Measurements from ENCODE around the gene PXDC1.
"Not testable (repeated sequence)": the region's sequence is repeated elsewhere in the genome, so short reads cannot be mapped to it uniquely, and the experiment has no call there.

Gene PXDC1

GRCh38 chr6:3762359-3762758, 10.8 kb upstream of the PXDC1 start:
- no peak for DNase-seq

GRCh38 chr6:3761989-3762270, 10.4 kb upstream of the PXDC1 start:
- DNase-seq, result no peak

GRCh38 chr6:3759646-3760232, 8.2 kb upstream of the PXDC1 start:
- DNase-seq, result no peak

GRCh38 chr6:3758842-3759144, 7.3 kb upstream of the PXDC1 start:
- no peak for DNase-seq

GRCh38 chr6:3757998-3758841, 6.7 kb upstream of the PXDC1 start:
- not testable (repeated sequence) for DNase-seq

- DNase-seq, result no peak
Observed at GRCh38 chr6:3757241-3757641, 5.7 kb upstream of the PXDC1 start.

GRCh38 chr6:3756546-3756945, 5.0 kb upstream of the PXDC1 start:
- DNase-seq, result no peak

GRCh38 chr6:3755637-3756545, 4.4 kb upstream of the PXDC1 start:
- DNase-seq, result no peak

- DNase-seq, result no peak
Observed at GRCh38 chr6:3754776-3755175, 3.3 kb upstream of the PXDC1 start.

- not testable (repeated sequence) for DNase-seq
Observed at GRCh38 chr6:3754032-3754725, 2.7 kb upstream of the PXDC1 start.

- DNase-seq, result no peak
Observed at GRCh38 chr6:3753228-3753835, 1.8 kb upstream of the PXDC1 start.

- DNase-seq, result no peak
Observed at GRCh38 chr6:3752531-3753227, 1.2 kb upstream of the PXDC1 start.

GRCh38 chr6:3751730-3752530, 417 bp upstream of the PXDC1 start:
- DNase-seq, result peak; percentile 56

- DNase-seq, result no peak
Observed at GRCh38 chr6:3750317-3751076, 1.0 kb downstream of the PXDC1 start.

GRCh38 chr6:3749977-3750316, 1.6 kb downstream of the PXDC1 start:
- no peak for DNase-seq

GRCh38 chr6:3749067-3749841, 2.3 kb downstream of the PXDC1 start:
- DNase-seq, result no peak

GRCh38 chr6:3748208-3749066, 3.1 kb downstream of the PXDC1 start:
- peak; percentile 48 for DNase-seq

- no peak for DNase-seq
Observed at GRCh38 chr6:3747100-3747737, 4.3 kb downstream of the PXDC1 start.
